22Rv1 (cell line): Measurements from ENCODE around the gene RD3L.
"Not testable (repeated sequence)": the region's sequence is repeated elsewhere in the genome, so short reads cannot be mapped to it uniquely, and the experiment has no call there.

ENCODE experiments used
- ZFX ChIP-seq: fragments of 450-650 bp; IDR thresholded peaks from 2 replicates; pipeline ENCODE4 v1.6.1; 2017; ENCODE audit warnings: antibody characterized with exemption, borderline replicate concordance
- TF ChIP-seq, protein P1 (sequence below): fragments of 450-650 bp; IDR thresholded peaks from 2 replicates; pipeline ENCODE4 v1.5.1; 2017; ENCODE audit warnings: mild to moderate bottlenecking

DNA sequence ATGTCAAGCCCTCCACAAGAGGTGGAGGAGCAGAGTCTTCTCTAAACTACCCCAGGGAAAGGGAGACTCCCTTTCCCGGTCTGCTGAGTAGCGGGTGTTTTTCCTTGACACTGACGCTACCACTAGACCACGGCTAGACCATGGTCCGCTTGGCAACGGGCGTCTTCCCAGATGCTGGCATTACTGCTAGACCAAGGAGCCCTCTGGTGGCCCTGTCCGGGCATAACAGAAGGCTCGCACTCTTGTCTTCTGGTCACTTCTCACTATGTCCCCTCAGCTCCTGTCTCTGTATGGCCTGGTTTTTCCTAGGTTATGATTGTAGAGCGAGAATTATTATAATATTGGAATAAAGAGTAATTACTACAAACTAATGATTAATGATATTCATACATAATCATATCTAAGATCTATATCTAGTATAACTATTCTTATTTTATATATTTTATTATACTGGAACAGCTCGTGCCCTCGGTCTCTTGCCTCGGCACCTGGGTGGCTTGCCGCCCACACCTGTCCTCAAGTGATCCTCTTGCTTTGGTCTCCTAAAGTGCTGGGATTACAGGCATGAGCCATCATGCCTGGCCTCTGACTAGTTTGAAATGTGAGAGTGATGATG is 38.4 kb upstream of the RD3L start:
- TF ChIP-seq, protein P1, sequence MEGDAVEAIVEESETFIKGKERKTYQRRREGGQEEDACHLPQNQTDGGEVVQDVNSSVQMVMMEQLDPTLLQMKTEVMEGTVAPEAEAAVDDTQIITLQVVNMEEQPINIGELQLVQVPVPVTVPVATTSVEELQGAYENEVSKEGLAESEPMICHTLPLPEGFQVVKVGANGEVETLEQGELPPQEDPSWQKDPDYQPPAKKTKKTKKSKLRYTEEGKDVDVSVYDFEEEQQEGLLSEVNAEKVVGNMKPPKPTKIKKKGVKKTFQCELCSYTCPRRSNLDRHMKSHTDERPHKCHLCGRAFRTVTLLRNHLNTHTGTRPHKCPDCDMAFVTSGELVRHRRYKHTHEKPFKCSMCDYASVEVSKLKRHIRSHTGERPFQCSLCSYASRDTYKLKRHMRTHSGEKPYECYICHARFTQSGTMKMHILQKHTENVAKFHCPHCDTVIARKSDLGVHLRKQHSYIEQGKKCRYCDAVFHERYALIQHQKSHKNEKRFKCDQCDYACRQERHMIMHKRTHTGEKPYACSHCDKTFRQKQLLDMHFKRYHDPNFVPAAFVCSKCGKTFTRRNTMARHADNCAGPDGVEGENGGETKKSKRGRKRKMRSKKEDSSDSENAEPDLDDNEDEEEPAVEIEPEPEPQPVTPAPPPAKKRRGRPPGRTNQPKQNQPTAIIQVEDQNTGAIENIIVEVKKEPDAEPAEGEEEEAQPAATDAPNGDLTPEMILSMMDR = peak; percentile 81
- not testable (repeated sequence) for TF ChIP-seq ZFX
